Omental fat pad (tissue), 4 donors: ENCODE results near the gene TMEM201. TPM values are rescaled to one million over a fixed set of nuclear protein-coding genes. Genes with fewer than 3 reads are reported as not detected.

Experiments
- ATAC-seq: fragments of 150-250 bp; one replicate; pipeline ENCODE4 v1.9.1; 2016; ENCODE audit warnings: mild to moderate bottlenecking, moderate library complexity; ENCODE audit not compliant: low FRiP score
- DNase-seq: peaks from one replicate; pipeline ENCODE4 v3.0.0-alpha.2; 2019; ENCODE audit warnings: low spot score
- CTCF ChIP-seq, 3 donors: fragments of 450-650 bp; IDR thresholded peaks; one replicate each; pipeline ENCODE4 v1.5.1; 2016 to 2017; ENCODE audit warnings: antibody characterized with exemption in 3 of 3, mild to moderate bottlenecking in 3 of 3, moderate library complexity in 2 of 3
- total RNA-seq, 4 donors: library from RNA; depleted of rRNA; stranded (reverse); fragments of >200 nt; gene quantifications; one replicate each; pipeline ENCODE4 v1.1.0, GENCODE V29; 2016

The TMEM201 gene
- total RNA-seq, 4 donors from 2014 or later = 4.5 to 13.1 (median 6.8) TPM

- no peak for DNase-seq
- no peak for ATAC-seq
- TF ChIP-seq CTCF (IDR thresholded peaks at IDR 0.05) = no peak
Measured at GRCh38 chr1:9591669-9592509, 3.2 kb downstream of the TMEM201 start.

- DNase-seq = no peak
- TF ChIP-seq CTCF (IDR thresholded peaks at IDR 0.05) = no peak
- ATAC-seq = no peak
Measured at GRCh38 chr1:9592510-9593075, 3.9 kb downstream of the TMEM201 start.

- no peak for TF ChIP-seq CTCF (IDR thresholded peaks at IDR 0.05)
- ATAC-seq = no peak
- DNase-seq = no peak
Measured at GRCh38 chr1:9593147-9593491, 4.4 kb downstream of the TMEM201 start.

- peak; percentile 34 for DNase-seq
Measured at GRCh38 chr1:9593492-9594465, 5.1 kb downstream of the TMEM201 start.

GRCh38 chr1:9594471-9595155, 5.9 kb downstream of the TMEM201 start:
- ATAC-seq = no peak
- DNase-seq = no peak
- TF ChIP-seq CTCF (IDR thresholded peaks at IDR 0.05) = no peak

More at GRCh38 chr1:9593492-9594465, 5.1 kb downstream of the TMEM201 start:
- ATAC-seq = no peak
- no peak for TF ChIP-seq CTCF (IDR thresholded peaks at IDR 0.05)

- ATAC-seq = no peak
- no peak for DNase-seq
- TF ChIP-seq CTCF (IDR thresholded peaks at IDR 0.05) = no peak
Measured at GRCh38 chr1:9595156-9595967, 6.7 kb downstream of the TMEM201 start.
